Endothelial cell of umbilical vein (primary cell): ENCODE data around the gene JMJD6. TPM values are rescaled to one million over a fixed set of nuclear protein-coding genes. Genes with fewer than 3 reads are reported as not detected.

ENCODE experiments used
- BruUV-seq: library from RNA; stranded (reverse); fragments of 400-500 nt; replicated peaks from 2 replicates; lab custom pipeline; 2021; lab: Mats Ljungman, UMichigan
- CTCF ChIA-PET: fragments of 300-600, 350-600 bp; sonication (Branson Sonifier 250); formaldehyde crosslinking; loops from one replicate; lab custom pipeline; 2021; ENCODE audit warnings: antibody characterized with exemption, inconsistent platforms; lab: Charles Lee
- POLR2A ChIA-PET: fragments of 300-600, 350-600 bp; sonication (Branson Sonifier 250); formaldehyde crosslinking; loops from one replicate; lab custom pipeline; 2021; ENCODE audit warnings: antibody characterized with exemption, inconsistent platforms; lab: Charles Lee
- DNase-seq: peaks from one replicate; pipeline ENCODE4 v3.0.0-alpha.2; 2011; ENCODE audit warnings: low read depth, low spot score
- FAIRE-seq: peaks from 2 replicates; lab custom pipeline; 2011; peaks lifted over from hg19 to GRCh38; lab: Jason Lieb, UNC
- H2AFZ ChIP-seq: 2 replicates; pipeline ENCODE4 v1.6.0; 2012; ENCODE audit warnings: low read depth, low read length, control low read depth, inconsistent platforms
- H3K27ac ChIP-seq: 2 replicates; pipeline ENCODE4 v1.5.1; 2011; ENCODE audit warnings: low read depth, mild to moderate bottlenecking, control low read depth, low read length, moderate library complexity; ENCODE audit not compliant: insufficient read depth
- H3K27me3 ChIP-seq, 2 experiments: 2 replicates each; pipeline versions ENCODE4 v1.6.0 to v1.6.1; 2011; ENCODE audit warnings: low read length in 2 of 2, mixed read lengths in 1 of 2; ENCODE audit not compliant: control insufficient read depth in 2 of 2, insufficient read depth in 2 of 2
- H3K36me3 ChIP-seq, 2 experiments: 2 replicates in 1 of 2; 3 replicates in 1 of 2; pipeline ENCODE4 v1.5.1; 2011; ENCODE audit warnings: low read length in 2 of 2, mild to moderate bottlenecking in 1 of 2, moderate library complexity in 1 of 2; ENCODE audit not compliant: control insufficient read depth in 2 of 2, insufficient read depth in 2 of 2; ENCODE audit errors: extremely low read depth in 1 of 2
- H3K4me1 ChIP-seq: 3 replicates; pipeline ENCODE4 v1.5.1; 2011; ENCODE audit warnings: mild to moderate bottlenecking, low read length; ENCODE audit not compliant: control insufficient read depth, insufficient read depth; ENCODE audit errors: extremely low read depth
- H3K4me2 ChIP-seq: 2 replicates; pipeline ENCODE4 v1.6.1; 2011; ENCODE audit warnings: low read length, control low read depth, mixed read lengths; ENCODE audit not compliant: insufficient read depth
- H3K4me3 ChIP-seq, 3 experiments: fragments of 200-600 bp in 1 of 3; sonication (generic), shearing (Covaris generic) in 1 of 3; replicated peaks in 1 of 3; 2 replicates each; pipeline ENCODE4 v1.5.1; 2011 to 2016; ENCODE audit warnings: control low read depth in 3 of 3, low read length in 3 of 3, mild to moderate bottlenecking in 2 of 3, inconsistent platforms in 1 of 3, low read depth in 1 of 3, moderate library complexity in 1 of 3; ENCODE audit not compliant: insufficient read depth in 1 of 3
- H3K79me2 ChIP-seq: 2 replicates; pipeline ENCODE4 v1.6.0; 2012; ENCODE audit warnings: low read length, inconsistent platforms; ENCODE audit not compliant: control insufficient read depth, insufficient read depth
- H3K9ac ChIP-seq: replicated peaks from 2 replicates; pipeline ENCODE3; 2011; ENCODE audit warnings: low read length, control low read depth; ENCODE audit not compliant: insufficient read depth; ENCODE audit errors: extremely low read depth
- H3K9me1 ChIP-seq: replicated peaks from 3 replicates; pipeline ENCODE4 v1.6.0; 2011; ENCODE audit warnings: mild to moderate bottlenecking, low read length; ENCODE audit not compliant: control insufficient read depth, insufficient read depth; ENCODE audit errors: extremely low read depth
- H3K9me3 ChIP-seq: replicated peaks from 2 replicates; pipeline ENCODE4 v1.5.1; 2012; ENCODE audit warnings: low read length, inconsistent platforms; ENCODE audit not compliant: control insufficient read depth, insufficient read depth
- H4K20me1 ChIP-seq: replicated peaks from 2 replicates; pipeline ENCODE3; 2011; ENCODE audit warnings: mild to moderate bottlenecking, low read length; ENCODE audit not compliant: control insufficient read depth, insufficient read depth; ENCODE audit errors: extremely low read depth
- EZH2 ChIP-seq: IDR thresholded peaks from 2 replicates; pipeline ENCODE4 v1.6.1; 2012; ENCODE audit warnings: borderline replicate concordance, low read depth, mild to moderate bottlenecking, moderate library complexity, low read length, inconsistent platforms; ENCODE audit not compliant: severe bottlenecking
- FOS ChIP-seq: IDR thresholded peaks from 2 replicates; pipeline ENCODE4 v1.6.1; 2011; ENCODE audit warnings: mild to moderate bottlenecking, low read length, moderate library complexity, borderline replicate concordance; ENCODE audit not compliant: insufficient read depth
- GATA2 ChIP-seq: IDR thresholded peaks from 2 replicates; pipeline ENCODE4 v1.7.0; 2011; ENCODE audit warnings: low read depth, mild to moderate bottlenecking, moderate library complexity, mixed read lengths, low read length; ENCODE audit not compliant: insufficient read length, insufficient read depth
- JUN ChIP-seq: IDR thresholded peaks from 2 replicates; pipeline ENCODE4 v1.6.1; 2011; ENCODE audit warnings: borderline replicate concordance, low read depth; ENCODE audit not compliant: insufficient read length, insufficient read depth
- MYC ChIP-seq: IDR thresholded peaks from one replicate; pipeline ENCODE4 v1.6.1; 2011; ENCODE audit warnings: mild to moderate bottlenecking, low read depth, low read length
- POLR2A ChIP-seq: IDR thresholded peaks from 2 replicates; pipeline ENCODE4 v1.6.1; 2012; ENCODE audit warnings: low read depth, mild to moderate bottlenecking, control low read depth, low read length
- POLR2AphosphoS5 ChIP-seq: IDR thresholded peaks from 2 replicates; pipeline ENCODE4 v1.6.1; 2012; ENCODE audit warnings: low read depth, mild to moderate bottlenecking, control low read depth, low read length, moderate library complexity; ENCODE audit not compliant: insufficient read depth
- dilution Hi-C: fragments of 300-500 bp; cut with MboI; formaldehyde crosslinking; loops from one replicate; pipeline ENCODE4 v1.15.0; 2019; ENCODE audit warnings: low sequenced_read_pairs; ENCODE audit not compliant: extremely low pct_ligation_motif_present
- intact Hi-C: fragments of 100-400 bp; cut with micrococcal nuclease; formaldehyde crosslinking; loops from one replicate; pipeline ENCODE4 v1.10.0; 2022
- polyA plus RNA-seq, 4 experiments: library from polyadenylated mRNA; depleted of rRNA in 3 of 4; stranded (reverse) in 3 of 4; unstranded in 1 of 4; fragments of >200 nt; gene quantifications; 2 replicates each; pipeline versions ENCODE4 v1.2.1 to v1.2.3, GENCODE V29; 2011 to 2012; ENCODE audit warnings: missing spikeins in 1 of 4
- total RNA-seq: library from RNA; stranded (reverse); gene quantifications from 2 replicates; pipeline ENCODE4 v1.2.3, GENCODE V29; 2021
- TF ChIP-seq, protein P1 (sequence below): IDR thresholded peaks from 2 replicates; pipeline ENCODE4 v1.6.1; 2011; ENCODE audit not compliant: insufficient read depth, insufficient read length
- TF ChIP-seq, protein P2 (sequence below), 2 donors: IDR thresholded peaks; 1 replicate in 1 of 2; 2 replicates in 1 of 2; pipeline ENCODE4 v1.5.1; 2011; ENCODE audit warnings: low read length in 2 of 2, mild to moderate bottlenecking in 2 of 2, moderate library complexity in 2 of 2, control low read depth in 1 of 2, inconsistent platforms in 1 of 2, low read depth in 1 of 2; ENCODE audit not compliant: insufficient read depth in 1 of 2; ENCODE audit errors: extremely low read depth in 1 of 2

The JMJD6 gene
- total and polyA plus RNA-seq, 2 donors (not counting 3 experiments of a cell fraction or from before 2014, with no cell fraction given): 19.8 to 36.6 TPM

DNA sequence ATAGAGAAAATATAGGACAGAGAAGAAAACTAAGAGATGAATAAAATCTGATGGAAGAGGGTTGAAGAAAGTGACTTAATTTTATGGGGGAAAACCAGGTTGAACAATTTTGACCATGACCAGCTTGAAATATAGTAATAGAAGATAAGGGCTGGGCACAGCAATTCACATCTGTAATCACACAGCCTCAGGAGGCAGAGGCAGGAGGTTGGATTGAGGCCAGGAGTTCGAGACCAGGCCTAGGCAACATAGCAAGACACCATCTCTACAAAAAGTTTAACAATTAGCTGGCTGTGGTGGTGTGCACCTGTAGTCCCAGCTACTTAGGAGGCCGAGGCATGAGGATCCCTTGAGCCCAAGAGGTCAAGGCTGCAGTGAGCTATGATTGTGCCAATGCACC, 24.3 kb downstream of the JMJD6 start:
- no peak overlapping the region for H3K4me2 ChIP-seq
- H3K27ac ChIP-seq: no peak overlapping the region
- no peaks in the 10 kb centered on the region for H4K20me1 ChIP-seq
- DNase-seq (no peak), FAIRE-seq (no peak)
- H3K79me2 ChIP-seq: peaks cover 74% of the 10 kb centered on the region
- intact Hi-C loops: no loop called here
- H3K4me3 ChIP-seq: no peak overlapping the region
- H2AFZ ChIP-seq: no peak overlapping the region
- no peaks in the 10 kb centered on the region for H3K36me3 ChIP-seq
- no peaks in the 10 kb centered on the region for H3K9me1 ChIP-seq
- H3K27me3 ChIP-seq: no peaks in the 10 kb centered on the region
- TF ChIP-seq EZH2 (no peak), POLR2A (no peak), MYC (no peak), JUN (no peak), POLR2AphosphoS5 (no peak), FOS (no peak), GATA2 (no peak)
- TF ChIP-seq, protein P1, sequence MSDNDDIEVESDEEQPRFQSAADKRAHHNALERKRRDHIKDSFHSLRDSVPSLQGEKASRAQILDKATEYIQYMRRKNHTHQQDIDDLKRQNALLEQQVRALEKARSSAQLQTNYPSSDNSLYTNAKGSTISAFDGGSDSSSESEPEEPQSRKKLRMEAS: no peak
- TF ChIP-seq, protein P2, sequence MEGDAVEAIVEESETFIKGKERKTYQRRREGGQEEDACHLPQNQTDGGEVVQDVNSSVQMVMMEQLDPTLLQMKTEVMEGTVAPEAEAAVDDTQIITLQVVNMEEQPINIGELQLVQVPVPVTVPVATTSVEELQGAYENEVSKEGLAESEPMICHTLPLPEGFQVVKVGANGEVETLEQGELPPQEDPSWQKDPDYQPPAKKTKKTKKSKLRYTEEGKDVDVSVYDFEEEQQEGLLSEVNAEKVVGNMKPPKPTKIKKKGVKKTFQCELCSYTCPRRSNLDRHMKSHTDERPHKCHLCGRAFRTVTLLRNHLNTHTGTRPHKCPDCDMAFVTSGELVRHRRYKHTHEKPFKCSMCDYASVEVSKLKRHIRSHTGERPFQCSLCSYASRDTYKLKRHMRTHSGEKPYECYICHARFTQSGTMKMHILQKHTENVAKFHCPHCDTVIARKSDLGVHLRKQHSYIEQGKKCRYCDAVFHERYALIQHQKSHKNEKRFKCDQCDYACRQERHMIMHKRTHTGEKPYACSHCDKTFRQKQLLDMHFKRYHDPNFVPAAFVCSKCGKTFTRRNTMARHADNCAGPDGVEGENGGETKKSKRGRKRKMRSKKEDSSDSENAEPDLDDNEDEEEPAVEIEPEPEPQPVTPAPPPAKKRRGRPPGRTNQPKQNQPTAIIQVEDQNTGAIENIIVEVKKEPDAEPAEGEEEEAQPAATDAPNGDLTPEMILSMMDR (IDR thresholded peaks at IDR 0.05; ENCODE audit: extremely low read depth in 1 of 2, insufficient read depth in 1 of 2, low read depth in 1 of 2, low read length in 2 of 2): no peak
- no TSS peak for BruUV-seq
- CTCF ChIA-PET: interaction anchor here (0.9 to 2.5 kb wide), 3 partner anchors 12 to 21 kb away, joined by 3 to 9 read pairs (median 4); no protein-coding TSS in a partner anchor
- no peaks in the 10 kb centered on the region for H3K9me3 ChIP-seq
- POLR2A ChIA-PET: no interaction called here
- peaks cover 24% of the 10 kb centered on the region for H3K4me1 ChIP-seq
- no peak overlapping the region for H3K9ac ChIP-seq
- dilution Hi-C loops: no loop called here
